GM23248 (cell line): Measurements from ENCODE around the gene NCOA3.
"Not testable (repeated sequence)": the region's sequence is repeated elsewhere in the genome, so short reads cannot be mapped to it uniquely, and the experiment has no call there.

Experiments used
- EZH2 ChIP-seq: fragments of 200-600 bp; sonication (generic); IDR thresholded peaks from 2 replicates; pipeline ENCODE4 v1.6.1; 2018; ENCODE audit warnings: antibody characterized with exemption, mild to moderate bottlenecking; ENCODE audit not compliant: insufficient read depth, poor library complexity, severe bottlenecking
- EZH2phosphoT487 ChIP-seq: fragments of 200-600 bp; sonication (generic); IDR thresholded peaks from 2 replicates; pipeline ENCODE4 v1.6.1; 2018; ENCODE audit warnings: antibody characterized with exemption, moderate library complexity, mild to moderate bottlenecking, low read depth; ENCODE audit not compliant: insufficient read depth

GRCh38 chr20:47461906-47462305 lies 39.8 kb upstream of the NCOA3 start:
- not testable (repeated sequence) for TF ChIP-seq EZH2phosphoT487, EZH2
